K562 (cell line): ENCODE measurements around the gene CTNS. TPM values are rescaled to one million over a fixed set of nuclear protein-coding genes. Genes with fewer than 3 reads are reported as not detected.
A peak's percentile ranks its signal among the peaks of the same experiment; 100 is the strongest.

Experiments used
- ATAC-seq: fragments of 200-7000 bp; cut with Tn5 transposase; 3 replicates; pipeline ENCODE4 v1.9.1; 2020; ENCODE audit warnings: moderate library complexity
- Bru-seq: library from RNA; stranded (reverse); fragments of 400-500 nt; gene quantifications from one replicate; lab custom pipeline; 2021; lab: Mats Ljungman, UMichigan
- BruChase-seq, 2 experiments: library from RNA; stranded (reverse); fragments of 400-500 nt; gene quantifications; one replicate each; lab custom pipeline; 2021; lab: Mats Ljungman, UMichigan
- BruUV-seq: library from RNA; stranded (reverse); fragments of 400-500 nt; replicated peaks from 2 replicates; lab custom pipeline; 2021; lab: Mats Ljungman, UMichigan
- CTCF ChIA-PET: fragments of 300-600 bp; formaldehyde crosslinking; extraction: SDS; loops from one replicate; lab custom pipeline; 2021; ENCODE audit warnings: low intra/inter-chr PET ratio; lab: Yijun Ruan, JAX
- POLR2A ChIA-PET: fragments of 300-600, 350-650 bp; sonication (Branson Sonifier 250); formaldehyde crosslinking; extraction: SDS; loops from one replicate; lab custom pipeline; 2021; ENCODE audit warnings: antibody characterized with exemption, inconsistent platforms; lab: Yijun Ruan, JAX
- DNase-seq, 4 experiments: peaks; one replicate each; pipeline versions ENCODE4 v3.0.0 to v3.0.0-alpha.2; 2011 to 2018; ENCODE audit warnings: low spot score in 3 of 4, mixed read lengths in 3 of 4; ENCODE audit errors: extremely low read depth in 1 of 4
- FAIRE-seq: peaks from 2 replicates; lab custom pipeline; 2011; peaks lifted over from hg19 to GRCh38; lab: Jason Lieb, UNC
- H2AFZ ChIP-seq: 2 replicates; pipeline ENCODE4 v1.6.0; 2011; ENCODE audit warnings: low read depth, low read length, control low read depth, inconsistent platforms
- H3K27ac ChIP-seq: fragments of 200-600 bp; 3 replicates; pipeline ENCODE4 v1.8.0; 2011; ENCODE audit warnings: low read depth, mild to moderate bottlenecking, control low read depth, inconsistent platforms, low read length, moderate library complexity, mixed read lengths; ENCODE audit errors: extremely low read depth
- H3K27me3 ChIP-seq, 2 experiments: fragments of 300-600 bp in 1 of 2; 2 replicates in 1 of 2; 3 replicates in 1 of 2; pipeline versions ENCODE4 v1.6.0 to v1.8.0; 2011; ENCODE audit warnings: inconsistent platforms in 2 of 2, low read length in 2 of 2, mild to moderate bottlenecking in 1 of 2, mixed read lengths in 1 of 2, moderate library complexity in 1 of 2; ENCODE audit not compliant: control insufficient read depth in 2 of 2, insufficient read depth in 2 of 2
- H3K36me3 ChIP-seq: fragments of 300-600 bp; 3 replicates; pipeline ENCODE4 v1.8.0; 2011; ENCODE audit warnings: mild to moderate bottlenecking, low read length, inconsistent platforms; ENCODE audit not compliant: control insufficient read depth, insufficient read depth
- H3K4me1 ChIP-seq, 2 experiments: fragments of 200-600 bp in 1 of 2; replicated peaks in 1 of 2; 2 replicates in 1 of 2; 3 replicates in 1 of 2; pipeline versions ENCODE4 v1.5.1 to v1.8.0; 2011; ENCODE audit warnings: inconsistent platforms in 2 of 2, low read length in 2 of 2, mild to moderate bottlenecking in 1 of 2, mixed read lengths in 1 of 2, moderate library complexity in 1 of 2; ENCODE audit not compliant: control insufficient read depth in 2 of 2, insufficient read depth in 2 of 2
- H3K4me2 ChIP-seq: 2 replicates; pipeline ENCODE4 v1.6.1; 2011; ENCODE audit warnings: low read length, control low read depth, inconsistent platforms, mixed read lengths; ENCODE audit not compliant: insufficient read depth
- H3K4me3 ChIP-seq: fragments of 200-600 bp; sonication (generic), shearing (Covaris generic); 2 replicates; pipeline ENCODE4 v1.5.1; 2016; ENCODE audit warnings: control low read depth, inconsistent platforms
- H3K79me2 ChIP-seq: fragments of 200-600 bp; 3 replicates; pipeline ENCODE4 v1.8.0; 2011; ENCODE audit warnings: low read length, inconsistent platforms; ENCODE audit not compliant: control insufficient read depth, insufficient read depth
- H3K9ac ChIP-seq, 2 experiments: 2 replicates each; pipeline versions ENCODE4 v1.6.0 to v1.6.1; 2011; ENCODE audit warnings: low read depth in 2 of 2, low read length in 2 of 2, control low read depth in 1 of 2, inconsistent platforms in 1 of 2, mild to moderate bottlenecking in 1 of 2, mixed read lengths in 1 of 2; ENCODE audit not compliant: insufficient read depth in 1 of 2
- H3K9me1 ChIP-seq: one replicate; pipeline ENCODE4 v1.6.0; 2011; ENCODE audit warnings: inconsistent platforms, mild to moderate bottlenecking, low read length, moderate library complexity; ENCODE audit not compliant: control insufficient read depth, insufficient read depth
- H3K9me3 ChIP-seq: replicated peaks from 2 replicates; pipeline ENCODE4 v1.5.1; 2011; ENCODE audit warnings: low read depth, low read length, inconsistent platforms; ENCODE audit not compliant: control insufficient read depth, insufficient read depth
- H4K20me1 ChIP-seq: replicated peaks from 2 replicates; pipeline ENCODE4 v1.6.1; 2011; ENCODE audit warnings: low read length, inconsistent platforms, mixed read lengths; ENCODE audit not compliant: control insufficient read depth, insufficient read depth
- ETS2 ChIP-seq: IDR thresholded peaks from 2 replicates; pipeline ENCODE4 v1.6.1; 2016; ENCODE audit warnings: borderline replicate concordance, missing genetic modification characterization, mild to moderate bottlenecking, moderate library complexity, missing compliant biosample characterization; ENCODE audit not compliant: poor library complexity, severe bottlenecking
- FOXP1 ChIP-seq: sonication (generic); formaldehyde crosslinking; IDR thresholded peaks from 2 replicates; pipeline ENCODE4 v1.8.0; 2022; ENCODE audit warnings: mild to moderate bottlenecking, missing genetic modification reagents
- GTF2E2 ChIP-seq: fragments of 200-800 bp; sonication (Bioruptor generic); IDR thresholded peaks from 2 replicates; pipeline ENCODE4 v1.6.1; 2016; ENCODE audit warnings: missing genetic modification characterization, missing compliant biosample characterization
- HDAC3 ChIP-seq: fragments of 450-650 bp; IDR thresholded peaks from 2 replicates; pipeline ENCODE4 v1.6.1; 2018; ENCODE audit warnings: borderline replicate concordance, mild to moderate bottlenecking, moderate library complexity; ENCODE audit not compliant: partially characterized antibody
- NFYB ChIP-seq: IDR thresholded peaks from 2 replicates; pipeline ENCODE4 v1.6.1; 2011; ENCODE audit warnings: mild to moderate bottlenecking, moderate library complexity; ENCODE audit not compliant: insufficient read length; ENCODE audit errors: extremely low read depth
- SNIP1 ChIP-seq: fragments of 450-650 bp; IDR thresholded peaks from 2 replicates; pipeline ENCODE4 v1.7.1; 2017; ENCODE audit warnings: low read depth, mild to moderate bottlenecking
- TCF7L2 ChIP-seq: fragments of 150-350 bp; IDR thresholded peaks from 2 replicates; pipeline ENCODE4 v1.6.1; 2016; ENCODE audit warnings: low read depth, mild to moderate bottlenecking, low read length, moderate library complexity
- ZNF766 ChIP-seq: fragments of 200-800 bp; sonication (Bioruptor generic); conservative IDR thresholded peaks from 2 replicates; pipeline ENCODE4 v1.6.1; 2016; ENCODE audit warnings: missing genetic modification characterization, missing compliant biosample characterization
- WGBS: fragments of 100-300 bp; shearing (Covaris generic); methylation state at CpG from one replicate; pipeline ENCODE4 v1.1.6; 2016; ENCODE audit warnings: low coverage, mixed read lengths; ENCODE audit not compliant: insufficient coverage; ENCODE audit errors: missing lambda C conversion rate; 5-methylcytosine and 5-hydroxymethylcytosine counted together
- in situ Hi-C: fragments of 300-500 bp; cut with MboI; formaldehyde crosslinking; loops from 4 replicates; pipeline ENCODE4 v1.15.0; 2018; ENCODE audit warnings: inconsistent platforms, mixed read lengths
- intact Hi-C: fragments of 100-400 bp; cut with micrococcal nuclease; formaldehyde crosslinking; loops from 2 replicates; pipeline ENCODE4 v1.14.2; 2022
- long read RNA-seq, 3 experiments: library from polyadenylated mRNA in 2 of 3; library from RNA in 1 of 3; unstranded in 2 of 3; stranded (forward) in 1 of 3; transcript quantifications; one replicate each; pipeline ENCODE4 v2.0.0, GENCODE V29; 2019 to 2022
- polyA minus RNA-seq, 3 experiments: library from RNA; depleted of rRNA, polyadenylated mRNA; stranded (reverse); fragments of >200 nt; gene quantifications; 2 replicates each; pipeline ENCODE4 v1.2.3, GENCODE V29; 2011
- polyA plus RNA-seq, 8 experiments: library from polyadenylated mRNA; depleted of rRNA in 4 of 8; stranded (reverse) in 5 of 8; unstranded in 3 of 8; fragments of >200 nt; fragmentation: Nextera tagmentation in 2 of 8; fragmentation: Illumina TruSeq in 1 of 8; extraction: Ambion mirVana in 2 of 8; extraction: Trizol in 1 of 8; gene quantifications; 2 replicates each; pipeline versions ENCODE4 v1.2.1 to v1.2.3, GENCODE V29; 2011 to 2014; ENCODE audit warnings: inconsistent platforms in 1 of 8, missing spikeins in 1 of 8
- total RNA-seq, 7 experiments: library from RNA; depleted of rRNA in 6 of 7; stranded (reverse); fragments of >200 nt in 6 of 7; fragmentation: Illumina TruSeq in 2 of 7; extraction: Trizol in 2 of 7; gene quantifications; 2 replicates each; pipeline versions ENCODE4 v1.2.1 to v1.2.3, GENCODE V29; 2011 to 2021; ENCODE audit warnings: low replicate concordance in 1 of 7
- TF ChIP-seq, protein P1 (sequence below), 2 experiments: fragments of 450-650 bp; IDR thresholded peaks; 2 replicates each; pipeline ENCODE4 v1.6.1; 2018; ENCODE audit warnings: mild to moderate bottlenecking in 2 of 2, low read depth in 1 of 2; ENCODE audit not compliant: partially characterized antibody in 2 of 2

The CTNS gene
- total RNA-seq (2011; cell fraction: chromatin; rRNA removed; ENCODE audit: low replicate concordance), result 9.1 and 19.9 TPM in 2 replicates
- 15.8 and 19.3 TPM in 2 replicates for total RNA-seq (2011; cell fraction: nucleolus; rRNA removed)
- 11.6 and 13.5 TPM in 2 replicates for total RNA-seq (2011; cell fraction: nucleoplasm; rRNA removed)
- total RNA-seq (2014; rRNA removed), result 4.8 and 5.6 TPM in 2 replicates
- total RNA-seq (2014; rRNA removed; fragmentation: Illumina TruSeq; extraction: Trizol), result 3.5 TPM in 2 replicates
- total RNA-seq (2015; rRNA removed; fragmentation: Illumina TruSeq; extraction: Trizol), result 4.9 and 5.8 TPM in 2 replicates
- total RNA-seq (2021), result 6.2 and 7.3 TPM in 2 replicates
- 4.2 and 4.6 TPM in 2 replicates for polyA plus RNA-seq (2011; rRNA removed)
- 5.2 and 8.5 TPM in 2 replicates for polyA plus RNA-seq (2011; cell fraction: cytosol; rRNA removed)
- polyA plus RNA-seq (2011; cell fraction: nucleus; rRNA removed), result 13.9 and 17.9 TPM in 2 replicates
- 6.4 and 12.1 TPM in 2 replicates for polyA plus RNA-seq (2012)
- 6.7 and 7.8 TPM in 2 replicates for polyA plus RNA-seq (2014; fragmentation: Illumina TruSeq; extraction: Trizol)
- polyA plus RNA-seq (2014; fragmentation: Nextera tagmentation; extraction: Ambion mirVana), result 1 to 10 TPM in 1 of 2 experiments, under 1 TPM in 1; 0.66 to 1.0 TPM
- 6.0 and 8.4 TPM in 2 replicates for polyA plus RNA-seq (2014; rRNA removed)
- 3.3 and 5.8 TPM in 2 replicates for polyA minus RNA-seq (2011; rRNA and poly(A)+ RNA removed)
- polyA minus RNA-seq (2011; cell fraction: cytosol; rRNA and poly(A)+ RNA removed), result 2.8 and 3.9 TPM in 2 replicates
- 3.4 and 4.1 TPM in 2 replicates for polyA minus RNA-seq (2011; cell fraction: nucleus; rRNA and poly(A)+ RNA removed)
- percentile 47 among the genes with signal in this experiment for Bru-seq, nascent RNA
- percentile 42 among the genes with signal in this experiment for BruChase-seq, experiment 1, labeled RNA remaining after a 2-hour chase
- BruChase-seq, experiment 2, labeled RNA remaining after a 6-hour chase, result percentile 39 among the genes with signal in this experiment
- long read RNA-seq, experiment 1, partial matches to known transcripts, result 6 of 24 reads
- long read RNA-seq, experiment 1, other reads (novel, unspliced or antisense), result 15 of 24 reads
- long read RNA-seq, experiment 2, partial matches to known transcripts, result 3 of 10 reads
- long read RNA-seq, experiment 2, other reads (novel, unspliced or antisense), result 4 of 10 reads
- long read RNA-seq, experiment 3, partial matches to known transcripts, result 3 of 9 reads
- long read RNA-seq, experiment 3, other reads (novel, unspliced or antisense), result 4 of 9 reads

GRCh38 chr17:3636154-3636907 is at the start of gene CTNS, which contains the start of gene SHPK:
Gene CTNS, plus strand, starts transcription at chr17:3636760. Its CDS starts 3,447 bp downstream, at chr17:3640207.
Gene SHPK, minus strand, starts transcription at chr17:3636250. Its CDS starts 31 bp downstream, at chr17:3636219.
- peak; percentile 92 to 96 (median 95) for DNase-seq
- peaks cover 11% of the 10 kb centered on the region; the same call in 2 of the 3 replicates for H3K36me3 ChIP-seq
- H3K9ac ChIP-seq, result peak within 1 kb of the TSS; percentile 72 to 94
- in situ Hi-C loops (no loop called here), intact Hi-C loops (loop anchor here (5.0 kb wide), 1 partner anchor 34 kb away; no protein-coding TSS in a partner anchor)
- no peaks in the 10 kb centered on the region for H3K27me3 ChIP-seq
- H2AFZ ChIP-seq, result peak within 1 kb of the TSS; percentile 98
- H3K4me3 ChIP-seq, result peak within 1 kb of the TSS; percentile 63
- POLR2A ChIA-PET, result interaction anchor here (0.5 to 1.0 kb wide), 6 partner anchors 9 to 1960 kb away, joined by 3 to 7 read pairs (median 4); no protein-coding TSS in a partner anchor
- peak within 1 kb of the TSS; percentile 75 for H3K4me2 ChIP-seq
- peaks cover 16 to 28% of the 10 kb centered on the region in 2 experiments for H3K4me1 ChIP-seq
- WGBS, result 1% methylated on average over 34 of the region's 68 CpGs
- ATAC-seq, result peak; percentile 97
- CTCF ChIA-PET, result no interaction called here
- no TSS peak for BruUV-seq
- peaks cover 20% of the 10 kb centered on the region for H3K79me2 ChIP-seq
- H3K9me3 ChIP-seq, result no peaks in the 10 kb centered on the region
- no peaks in the 10 kb centered on the region for H3K9me1 ChIP-seq
- FAIRE-seq, result peak; percentile 75
- H4K20me1 ChIP-seq, result no peaks in the 10 kb centered on the region
- H3K27ac ChIP-seq, result peak within 1 kb of the TSS; percentile 66
- TF ChIP-seq ETS2 (no peak), ZNF766 (CRISPR knock-in tag) (peak; percentile 66; the same call in 1 of the 2 replicates), SNIP1 (no peak), NFYB (peak; percentile 33), TCF7L2 (no peak), FOXP1 (no peak), GTF2E2 (tag) (no peak), HDAC3 (no peak)
- TF ChIP-seq, protein P1, sequence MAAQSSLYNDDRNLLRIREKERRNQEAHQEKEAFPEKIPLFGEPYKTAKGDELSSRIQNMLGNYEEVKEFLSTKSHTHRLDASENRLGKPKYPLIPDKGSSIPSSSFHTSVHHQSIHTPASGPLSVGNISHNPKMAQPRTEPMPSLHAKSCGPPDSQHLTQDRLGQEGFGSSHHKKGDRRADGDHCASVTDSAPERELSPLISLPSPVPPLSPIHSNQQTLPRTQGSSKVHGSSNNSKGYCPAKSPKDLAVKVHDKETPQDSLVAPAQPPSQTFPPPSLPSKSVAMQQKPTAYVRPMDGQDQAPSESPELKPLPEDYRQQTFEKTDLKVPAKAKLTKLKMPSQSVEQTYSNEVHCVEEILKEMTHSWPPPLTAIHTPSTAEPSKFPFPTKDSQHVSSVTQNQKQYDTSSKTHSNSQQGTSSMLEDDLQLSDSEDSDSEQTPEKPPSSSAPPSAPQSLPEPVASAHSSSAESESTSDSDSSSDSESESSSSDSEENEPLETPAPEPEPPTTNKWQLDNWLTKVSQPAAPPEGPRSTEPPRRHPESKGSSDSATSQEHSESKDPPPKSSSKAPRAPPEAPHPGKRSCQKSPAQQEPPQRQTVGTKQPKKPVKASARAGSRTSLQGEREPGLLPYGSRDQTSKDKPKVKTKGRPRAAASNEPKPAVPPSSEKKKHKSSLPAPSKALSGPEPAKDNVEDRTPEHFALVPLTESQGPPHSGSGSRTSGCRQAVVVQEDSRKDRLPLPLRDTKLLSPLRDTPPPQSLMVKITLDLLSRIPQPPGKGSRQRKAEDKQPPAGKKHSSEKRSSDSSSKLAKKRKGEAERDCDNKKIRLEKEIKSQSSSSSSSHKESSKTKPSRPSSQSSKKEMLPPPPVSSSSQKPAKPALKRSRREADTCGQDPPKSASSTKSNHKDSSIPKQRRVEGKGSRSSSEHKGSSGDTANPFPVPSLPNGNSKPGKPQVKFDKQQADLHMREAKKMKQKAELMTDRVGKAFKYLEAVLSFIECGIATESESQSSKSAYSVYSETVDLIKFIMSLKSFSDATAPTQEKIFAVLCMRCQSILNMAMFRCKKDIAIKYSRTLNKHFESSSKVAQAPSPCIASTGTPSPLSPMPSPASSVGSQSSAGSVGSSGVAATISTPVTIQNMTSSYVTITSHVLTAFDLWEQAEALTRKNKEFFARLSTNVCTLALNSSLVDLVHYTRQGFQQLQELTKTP (IDR thresholded peaks at IDR 0.05; ENCODE audit: low read depth in 1 of 2, partially characterized antibody in 2 of 2), result peak in 1 of 2 experiments; percentile 86
